ENCODE results near the gene ARHGEF17. TPM values are rescaled to one million over a fixed set of nuclear protein-coding genes. Genes with fewer than 3 reads are reported as not detected.
A peak's percentile ranks its signal among the peaks of the same experiment; 100 is the strongest.

The ARHGEF17 gene
- total RNA-seq, 4 donors from 2014 or later = 54.0 to 125 (median 61.4) TPM

GRCh38 chr11:73315293-73316020, 7.4 kb downstream of the ARHGEF17 start:
- Histone ChIP-seq H3K27me3 (no peaks in the 10 kb centered on the region), H3K4me1 (peaks cover 87 to 100% of the 10 kb centered on the region in 2 donors), H3K36me3 (no peaks in the 10 kb centered on the region), H3K9me3 (no peaks in the 10 kb centered on the region), H3K4me3 (replicated peaks in 1 of 3) (no peak overlapping the region), H3K27ac (peak overlapping the region; percentile 97 to 99 (median 98))
- intact Hi-C loops (cut with DNase I) = no loop called here
- WGBS, 2 donors = 67 to 72% methylated on average over 6 to 8 of the region's 9 CpGs
- no peak for DNase-seq
- no peak for TF ChIP-seq CTCF (IDR thresholded peaks at IDR 0.05)
- no peak for TF ChIP-seq POLR2A (IDR thresholded peaks at IDR 0.05)

GRCh38 chr11:73316422-73316821, 8.3 kb downstream of the ARHGEF17 start:
- Histone ChIP-seq H3K36me3 (no peaks in the 10 kb centered on the region), H3K27ac (peak overlapping the region; percentile 79 to 99 (median 97)), H3K4me1 (peaks cover 86 to 100% of the 10 kb centered on the region in 2 donors), H3K9me3 (no peaks in the 10 kb centered on the region), H3K4me3 (replicated peaks in 1 of 3) (no peak overlapping the region), H3K27me3 (no peaks in the 10 kb centered on the region)
- WGBS, 2 donors = 65 to 87% methylated on average over 1 of the region's 1 CpG
- intact Hi-C loops (cut with DNase I) = no loop called here
- TF ChIP-seq POLR2A (IDR thresholded peaks at IDR 0.05) (no peak), CTCF (IDR thresholded peaks at IDR 0.05) (no peak)
- no peak for DNase-seq

GRCh38 chr11:73317373-73317772, 9.3 kb downstream of the ARHGEF17 start:
- Histone ChIP-seq H3K4me3 (replicated peaks in 1 of 3) (no peak overlapping the region), H3K36me3 (no peaks in the 10 kb centered on the region)
- WGBS, 2 donors = 40% methylated on average over 1 of the region's 4 CpGs; no CpG with 5 or more reads in 1 of the 2 donors

GRCh38 chr11:73317803-73318202, 9.7 kb downstream of the ARHGEF17 start:
- Histone ChIP-seq H3K4me1 (peaks cover 80 to 100% of the 10 kb centered on the region in 2 donors), H3K9me3 (no peaks in the 10 kb centered on the region), H3K4me3 (replicated peaks in 1 of 3) (no peak overlapping the region), H3K36me3 (no peaks in the 10 kb centered on the region), H3K27ac (peak overlapping the region; percentile 79 to 99 (median 97)), H3K27me3 (no peaks in the 10 kb centered on the region)
- DNase-seq = peak in 1 of 2 donors; percentile 29
- 57 to 100% methylated on average over 1 to 3 of the region's 3 CpGs for WGBS, 2 donors
- intact Hi-C loops (cut with DNase I) = no loop called here
- TF ChIP-seq CTCF (IDR thresholded peaks at IDR 0.05) = peak in 1 of 6 experiments; percentile 1
- TF ChIP-seq POLR2A (IDR thresholded peaks at IDR 0.05) = no peak

More at GRCh38 chr11:73317373-73317772, 9.3 kb downstream of the ARHGEF17 start:
- Histone ChIP-seq H3K27me3 (no peaks in the 10 kb centered on the region), H3K9me3 (no peaks in the 10 kb centered on the region), H3K4me1 (peaks cover 85 to 100% of the 10 kb centered on the region in 2 donors), H3K27ac (peak overlapping the region; percentile 79 to 99 (median 97))
- TF ChIP-seq CTCF (IDR thresholded peaks at IDR 0.05) (no peak), POLR2A (IDR thresholded peaks at IDR 0.05) (no peak)
- intact Hi-C loops (cut with DNase I) = no loop called here
- DNase-seq = peak; percentile 90 to 91

GRCh38 chr11:73318501-73319011, 10.5 kb downstream of the ARHGEF17 start:
- DNase-seq = peak; percentile 84 to 85
- H3K36me3 ChIP-seq = no peaks in the 10 kb centered on the region

More at GRCh38 chr11:73318501-73319011, 10.5 kb downstream of the ARHGEF17 start:
- H3K9me3 ChIP-seq = no peaks in the 10 kb centered on the region
- peak overlapping the region; percentile 79 to 99 (median 97) for H3K27ac ChIP-seq
- 31% methylated on average over 8 of the region's 8 CpGs for WGBS, 2 donors
- intact Hi-C loops (cut with DNase I) = no loop called here
- H3K27me3 ChIP-seq = no peaks in the 10 kb centered on the region
- TF ChIP-seq POLR2A (IDR thresholded peaks at IDR 0.05) (no peak), CTCF (IDR thresholded peaks at IDR 0.05) (peak in 1 of 6 experiments; percentile 5)
- H3K4me1 ChIP-seq = peaks cover 80 to 100% of the 10 kb centered on the region in 2 donors
- H3K4me3 ChIP-seq (replicated peaks in 1 of 3) = no peak overlapping the region

All from thyroid gland (tissue), 4 donors.